IMR-90 (cell line): ENCODE measurements around the gene MFRP.

Experiments
- ELK1 ChIP-seq: fragments of 150-350 bp; IDR thresholded peaks from 2 replicates; pipeline ENCODE4 v1.6.1; 2016; ENCODE audit warnings: low read depth, mild to moderate bottlenecking, low read length, moderate library complexity, borderline replicate concordance
- FOS ChIP-seq: fragments of 150-350 bp; IDR thresholded peaks from 2 replicates; pipeline ENCODE4 v1.6.1; 2016; ENCODE audit warnings: low read depth, low read length
- MAFK ChIP-seq: IDR thresholded peaks from 2 replicates; pipeline ENCODE4 v1.6.1; 2012; ENCODE audit warnings: low read depth, low read length, improper control_type of control experiment
- MAZ ChIP-seq: IDR thresholded peaks from 2 replicates; pipeline ENCODE4 v1.6.1; 2012; ENCODE audit warnings: low read depth, mild to moderate bottlenecking, low read length, improper control_type of control experiment, moderate library complexity, borderline replicate concordance
- NFE2L2 ChIP-seq: fragments of 150-350 bp; IDR thresholded peaks from 2 replicates; pipeline ENCODE4 v1.6.1; 2016; ENCODE audit warnings: low read depth, mild to moderate bottlenecking, low read length
- POLR2A ChIP-seq: IDR thresholded peaks from 2 replicates; pipeline ENCODE4 v1.6.1; 2012; ENCODE audit warnings: mild to moderate bottlenecking, low read depth, low read length
- RAD21 ChIP-seq: IDR thresholded peaks from 2 replicates; pipeline ENCODE4 v1.6.1; 2012; ENCODE audit warnings: low read length, improper control_type of control experiment
- SMC3 ChIP-seq: fragments of 150-350 bp; IDR thresholded peaks from 2 replicates; pipeline ENCODE4 v1.6.1; 2016; ENCODE audit warnings: low read depth, mild to moderate bottlenecking, antibody characterized with exemption, low read length, moderate library complexity
- TF ChIP-seq, protein P1 (sequence below): conservative IDR thresholded peaks from 2 replicates; pipeline ENCODE4 v1.5.1; 2012; ENCODE audit warnings: mild to moderate bottlenecking, low read depth, low read length, improper control_type of control experiment
- TF ChIP-seq, protein P2 (sequence below): fragments of 150-350 bp; IDR thresholded peaks from 2 replicates; pipeline ENCODE4 v1.6.1; 2017; ENCODE audit warnings: mild to moderate bottlenecking, antibody characterized with exemption, low read length, low read depth

GRCh38 chr11:119297938-119298337 is 48.6 kb downstream of the MFRP start:
- no peak for TF ChIP-seq NFE2L2
- no peak for TF ChIP-seq MAFK
- no peak for TF ChIP-seq FOS
- TF ChIP-seq POLR2A: no peak
- TF ChIP-seq, protein P1, sequence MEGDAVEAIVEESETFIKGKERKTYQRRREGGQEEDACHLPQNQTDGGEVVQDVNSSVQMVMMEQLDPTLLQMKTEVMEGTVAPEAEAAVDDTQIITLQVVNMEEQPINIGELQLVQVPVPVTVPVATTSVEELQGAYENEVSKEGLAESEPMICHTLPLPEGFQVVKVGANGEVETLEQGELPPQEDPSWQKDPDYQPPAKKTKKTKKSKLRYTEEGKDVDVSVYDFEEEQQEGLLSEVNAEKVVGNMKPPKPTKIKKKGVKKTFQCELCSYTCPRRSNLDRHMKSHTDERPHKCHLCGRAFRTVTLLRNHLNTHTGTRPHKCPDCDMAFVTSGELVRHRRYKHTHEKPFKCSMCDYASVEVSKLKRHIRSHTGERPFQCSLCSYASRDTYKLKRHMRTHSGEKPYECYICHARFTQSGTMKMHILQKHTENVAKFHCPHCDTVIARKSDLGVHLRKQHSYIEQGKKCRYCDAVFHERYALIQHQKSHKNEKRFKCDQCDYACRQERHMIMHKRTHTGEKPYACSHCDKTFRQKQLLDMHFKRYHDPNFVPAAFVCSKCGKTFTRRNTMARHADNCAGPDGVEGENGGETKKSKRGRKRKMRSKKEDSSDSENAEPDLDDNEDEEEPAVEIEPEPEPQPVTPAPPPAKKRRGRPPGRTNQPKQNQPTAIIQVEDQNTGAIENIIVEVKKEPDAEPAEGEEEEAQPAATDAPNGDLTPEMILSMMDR: no peak
- no peak for TF ChIP-seq SMC3
- TF ChIP-seq, protein P2, sequence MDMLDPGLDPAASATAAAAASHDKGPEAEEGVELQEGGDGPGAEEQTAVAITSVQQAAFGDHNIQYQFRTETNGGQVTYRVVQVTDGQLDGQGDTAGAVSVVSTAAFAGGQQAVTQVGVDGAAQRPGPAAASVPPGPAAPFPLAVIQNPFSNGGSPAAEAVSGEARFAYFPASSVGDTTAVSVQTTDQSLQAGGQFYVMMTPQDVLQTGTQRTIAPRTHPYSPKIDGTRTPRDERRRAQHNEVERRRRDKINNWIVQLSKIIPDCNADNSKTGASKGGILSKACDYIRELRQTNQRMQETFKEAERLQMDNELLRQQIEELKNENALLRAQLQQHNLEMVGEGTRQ: no peak
- no peak for TF ChIP-seq ELK1
- TF ChIP-seq RAD21: no peak
- no peak for TF ChIP-seq MAZ
